Upper lobe of left lung (tissue), 6 donors: ENCODE results near the gene MTCH1. TPM values are rescaled to one million over a fixed set of nuclear protein-coding genes. Genes with fewer than 3 reads are reported as not detected.

Source experiments
- ATAC-seq, 2 donors: fragments of 200-7000 bp; cut with Tn5 transposase; one replicate each; pipeline ENCODE4 v1.9.1; 2022; ENCODE audit warnings: mild to moderate bottlenecking in 2 of 2, moderate library complexity in 2 of 2; ENCODE audit not compliant: low FRiP score in 2 of 2
- DNase-seq, 2 donors: peaks; one replicate each; pipeline ENCODE4 v3.0.0-alpha.2; 2019 to 2020
- H3K27ac ChIP-seq, 4 donors: fragments of 200-600 bp; sonication (generic); one replicate each; pipeline ENCODE4 v1.5.1; 2016 to 2019
- H3K27me3 ChIP-seq, 4 donors: fragments of 200-600 bp; sonication (generic); one replicate each; pipeline ENCODE4 v1.5.1; 2017 to 2019
- H3K36me3 ChIP-seq, 4 donors: fragments of 200-600 bp; sonication (generic); one replicate each; pipeline ENCODE4 v1.5.1; 2016 to 2019
- H3K4me1 ChIP-seq, 4 donors: fragments of 200-600 bp; sonication (generic); one replicate each; pipeline ENCODE4 v1.5.1; 2018 to 2019
- H3K4me3 ChIP-seq, 4 donors: fragments of 200-600 bp; sonication (generic); one replicate each; pipeline ENCODE4 v1.5.1; 2017 to 2019; ENCODE audit warnings: mild to moderate bottlenecking in 2 of 4, moderate library complexity in 1 of 4
- H3K9me3 ChIP-seq, 4 donors: fragments of 200-600 bp; sonication (generic); one replicate each; pipeline ENCODE4 v1.5.1; 2018 to 2019
- CTCF ChIP-seq, 6 experiments: fragments of 450-650 bp in 4 of 6; fragments of 200-600 bp in 2 of 6; sonication (generic) in 2 of 6; IDR thresholded peaks; one replicate each; pipeline ENCODE4 v1.5.1; 2016 to 2019; ENCODE audit warnings: antibody characterized with exemption in 6 of 6
- EP300 ChIP-seq, 4 donors: sonication (generic); formaldehyde crosslinking; IDR thresholded peaks; one replicate each; pipeline ENCODE4 v1.5.1; 2017; ENCODE audit warnings: antibody characterized with exemption in 4 of 4, control low read depth in 2 of 4
- POLR2A ChIP-seq, 4 donors: fragments of 450-650 bp; IDR thresholded peaks; one replicate each; pipeline ENCODE4 v1.5.1; 2016 to 2017; ENCODE audit warnings: antibody characterized with exemption in 4 of 4, mild to moderate bottlenecking in 2 of 4
- POLR2AphosphoS5 ChIP-seq, 2 donors: sonication (generic); formaldehyde crosslinking; IDR thresholded peaks; one replicate each; pipeline ENCODE4 v1.5.1; 2017; ENCODE audit warnings: antibody characterized with exemption in 2 of 2
- WGBS, 2 donors: methylation state at CpG; one replicate each; pipeline ENCODE4 v1.1.5; 2017 to 2018; 5-methylcytosine and 5-hydroxymethylcytosine counted together
- total RNA-seq, 6 donors: library from RNA; depleted of rRNA in 4 of 6; stranded (reverse); fragments of >200 nt in 4 of 6; gene quantifications; one replicate each; pipeline versions ENCODE4 v1.1.0 to v1.2.1, GENCODE V29; 2016 to 2021
- donor health status: DM: no; HTN: no; CAD: no; lungs with moderate emphysema.
- donor health status: DM: no; HTN: yes; CAD: no; lungs with severe emphysema.

The MTCH1 gene
- total RNA-seq, 6 donors from 2014 or later = 184 to 283 (median 219) TPM

- no peaks in the 10 kb centered on the region for H3K27me3 ChIP-seq
- H3K27ac ChIP-seq = peak overlapping the region in 1 of 4 donors; percentile 24
- H3K9me3 ChIP-seq = no peaks in the 10 kb centered on the region
- DNase-seq (no peak), ATAC-seq (no peak)
- H3K36me3 ChIP-seq = peaks cover 21 to 46% (median 31%) of the 10 kb centered on the region in 4 donors
- WGBS, 2 donors = 70 to 75% methylated on average over 14 of the region's 14 CpGs
- TF ChIP-seq EP300 (IDR thresholded peaks at IDR 0.05) (no peak), POLR2AphosphoS5 (IDR thresholded peaks at IDR 0.05) (no peak), CTCF (IDR thresholded peaks at IDR 0.05) (no peak), POLR2A (IDR thresholded peaks at IDR 0.05) (no peak)
- H3K4me1 ChIP-seq = peaks cover 33 to 56% (median 47%) of the 10 kb centered on the region in 4 donors
- no peak overlapping the region for H3K4me3 ChIP-seq
Observed at GRCh38 chr6:36980876-36981619, 4.9 kb downstream of the MTCH1 start.

GRCh38 chr6:36980129-36980528 lies 5.9 kb downstream of the MTCH1 start:
- Histone ChIP-seq H3K4me3 (no peak overlapping the region), H3K36me3 (peaks cover 28 to 56% (median 40%) of the 10 kb centered on the region in 4 donors), H3K27ac (peak overlapping the region in 1 of 4 donors; percentile 24), H3K27me3 (no peaks in the 10 kb centered on the region), H3K9me3 (no peaks in the 10 kb centered on the region), H3K4me1 (peaks cover 33 to 56% (median 47%) of the 10 kb centered on the region in 4 donors)
- WGBS, 2 donors = 78 to 83% methylated on average over 6 of the region's 6 CpGs
- DNase-seq (no peak), ATAC-seq (no peak)
- no peak for TF ChIP-seq EP300 (IDR thresholded peaks at IDR 0.05)
- TF ChIP-seq POLR2A (IDR thresholded peaks at IDR 0.05) = no peak
- no peak for TF ChIP-seq CTCF (IDR thresholded peaks at IDR 0.05)

GRCh38 chr6:36979347-36979742 lies 6.7 kb downstream of the MTCH1 start:
- Histone ChIP-seq H3K4me1 (peaks cover 29 to 48% (median 40%) of the 10 kb centered on the region in 4 donors), H3K9me3 (no peaks in the 10 kb centered on the region), H3K36me3 (peaks cover 31 to 63% (median 48%) of the 10 kb centered on the region in 4 donors), H3K27ac (peak overlapping the region in 1 of 4 donors; percentile 44), H3K27me3 (no peaks in the 10 kb centered on the region), H3K4me3 (no peak overlapping the region)
- TF ChIP-seq POLR2AphosphoS5 (IDR thresholded peaks at IDR 0.05) = no peak
- TF ChIP-seq CTCF (IDR thresholded peaks at IDR 0.05) = peak; percentile 14 to 54 (median 38)
- 30 to 60% methylated on average over 4 of the region's 4 CpGs for WGBS, 2 donors
- peak in 1 of 2 donors; percentile 54 for ATAC-seq
- DNase-seq = peak in 1 of 2 donors; percentile 53

- DNase-seq (peak in 1 of 2 donors; percentile 63), ATAC-seq (no peak)
- peaks cover 22 to 42% (median 33%) of the 10 kb centered on the region in 4 donors for H3K4me1 ChIP-seq
- TF ChIP-seq CTCF (IDR thresholded peaks at IDR 0.05) (no peak), POLR2AphosphoS5 (IDR thresholded peaks at IDR 0.05) (no peak), EP300 (IDR thresholded peaks at IDR 0.05) (no peak), POLR2A (IDR thresholded peaks at IDR 0.05) (no peak)
- WGBS, 2 donors = 66 to 75% methylated on average over 7 to 11 of the region's 11 CpGs
- H3K36me3 ChIP-seq = peaks cover 36 to 70% (median 55%) of the 10 kb centered on the region in 4 donors
- no peaks in the 10 kb centered on the region for H3K9me3 ChIP-seq
- H3K27ac ChIP-seq = peak overlapping the region in 2 of 4 donors; percentile 26 to 56
- H3K4me3 ChIP-seq = no peak overlapping the region
- no peaks in the 10 kb centered on the region for H3K27me3 ChIP-seq
Observed at GRCh38 chr6:36978421-36979346, 7.3 kb downstream of the MTCH1 start.
